ENCODE results near the gene ECM1.

Gene ECM1

DNA sequence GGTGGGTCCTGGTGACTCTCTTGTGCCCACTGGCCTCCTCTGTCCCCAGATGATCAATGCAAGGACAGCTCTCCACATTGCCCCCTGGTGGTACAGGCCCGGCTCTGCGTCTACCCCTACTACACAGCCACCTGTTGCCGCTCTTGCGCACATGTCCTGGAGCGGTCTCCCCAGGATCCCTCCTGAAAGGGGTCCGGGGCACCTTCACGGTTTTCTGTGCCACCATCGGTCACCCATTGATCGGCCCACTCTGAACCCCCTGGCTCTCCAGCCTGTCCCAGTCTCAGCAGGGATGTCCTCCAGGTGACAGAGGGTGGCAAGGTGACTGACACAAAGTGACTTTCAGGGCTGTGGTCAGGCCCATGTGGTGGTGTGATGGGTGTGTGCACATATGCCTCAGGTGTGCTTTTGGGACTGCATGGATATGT, 52.1 kb downstream of the ECM1 start:
- DNase-seq: peak; percentile 44

DNA sequence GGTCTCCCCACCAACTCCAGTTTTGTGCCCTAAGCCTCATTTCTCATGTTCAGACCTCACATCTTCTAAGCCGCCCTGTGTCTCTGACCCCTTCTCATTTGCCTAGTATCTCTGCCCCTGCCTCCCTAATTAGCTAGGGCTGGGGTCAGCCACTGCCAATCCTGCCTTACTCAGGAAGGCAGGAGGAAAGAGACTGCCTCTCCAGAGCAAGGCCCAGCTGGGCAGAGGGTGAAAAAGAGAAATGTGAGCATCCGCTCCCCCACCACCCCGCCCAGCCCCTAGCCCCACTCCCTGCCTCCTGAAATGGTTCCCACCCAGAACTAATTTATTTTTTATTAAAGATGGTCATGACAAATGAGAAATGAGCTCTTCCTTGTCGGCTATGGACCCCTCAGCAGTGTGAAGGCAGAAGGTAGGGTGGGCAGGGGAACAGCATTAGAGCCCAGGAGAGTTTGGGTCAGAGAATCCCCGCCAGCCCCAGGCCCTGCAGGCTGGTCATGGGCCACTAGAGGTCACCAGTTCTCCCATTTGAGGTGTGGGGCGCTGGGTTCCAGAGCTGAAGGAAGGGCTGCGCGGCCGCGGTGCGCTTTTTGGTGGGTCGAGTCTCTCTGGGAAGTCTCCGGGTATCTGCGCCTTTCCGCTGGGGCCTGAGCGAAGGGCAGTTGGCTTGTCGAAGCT, 52.8 kb downstream of the ECM1 start:
- peak; percentile 82 for DNase-seq

DNA sequence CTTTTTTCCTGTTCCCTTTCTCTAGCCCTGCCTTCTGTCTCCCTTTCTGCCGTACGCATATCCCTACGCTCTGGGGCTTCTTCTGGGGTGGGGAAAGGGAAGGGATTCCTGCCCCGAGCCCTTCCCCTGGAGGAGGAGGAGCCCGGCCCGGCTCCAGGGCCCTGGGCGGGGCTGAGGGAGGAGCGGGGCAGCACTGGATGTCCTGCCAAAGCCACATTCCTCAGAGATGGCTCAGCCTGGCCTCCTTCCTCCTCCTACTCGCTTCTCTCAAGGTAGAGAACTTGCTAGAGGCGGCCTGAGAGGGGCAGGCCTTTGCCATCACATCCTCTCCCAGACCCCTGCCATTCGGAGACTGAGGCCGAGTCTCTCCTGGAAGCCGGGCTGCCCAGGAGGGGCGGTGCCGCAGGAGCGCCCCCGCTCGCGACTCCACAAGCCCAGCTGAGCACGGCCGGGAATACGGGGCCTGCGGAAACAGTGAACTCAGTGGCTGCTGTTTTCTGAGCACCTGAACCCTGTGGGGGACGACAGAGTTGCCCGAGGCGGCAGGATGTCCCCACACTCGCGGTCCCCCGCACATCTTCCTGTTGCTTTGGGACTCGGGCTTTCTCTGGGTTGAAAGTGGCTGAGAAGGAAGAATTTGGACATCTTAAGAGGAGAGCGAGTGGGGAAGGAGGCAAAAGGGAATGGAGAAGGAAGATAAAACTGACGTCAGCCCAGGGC, 53.5 kb downstream of the ECM1 start:
- DNase-seq: no peak

DNA sequence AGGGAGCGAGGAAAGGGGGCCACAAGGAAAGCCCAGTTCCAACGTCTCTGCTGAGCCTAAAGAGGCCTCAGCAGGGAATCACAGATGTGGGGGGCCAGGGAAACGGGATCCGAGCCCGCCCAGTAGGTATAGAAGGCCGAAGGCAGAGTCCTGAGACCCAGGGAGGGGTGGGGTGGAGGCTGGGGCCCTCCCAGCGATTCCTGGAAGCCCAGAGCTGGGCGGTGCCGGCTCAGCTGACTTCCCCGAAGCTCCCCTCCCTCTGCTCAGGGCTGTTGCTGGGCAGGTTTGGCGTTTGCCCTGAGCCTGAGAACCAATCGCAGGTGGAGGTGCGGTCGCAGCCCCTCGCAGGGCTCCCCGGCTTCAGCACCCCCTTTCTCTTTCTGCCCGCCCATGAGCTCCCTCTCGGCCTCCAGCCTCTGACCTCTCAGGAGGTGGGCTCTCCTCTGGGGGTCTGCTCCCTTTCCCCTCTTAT, 54.1 kb downstream of the ECM1 start:
- peak; percentile 65 for DNase-seq

DNA sequence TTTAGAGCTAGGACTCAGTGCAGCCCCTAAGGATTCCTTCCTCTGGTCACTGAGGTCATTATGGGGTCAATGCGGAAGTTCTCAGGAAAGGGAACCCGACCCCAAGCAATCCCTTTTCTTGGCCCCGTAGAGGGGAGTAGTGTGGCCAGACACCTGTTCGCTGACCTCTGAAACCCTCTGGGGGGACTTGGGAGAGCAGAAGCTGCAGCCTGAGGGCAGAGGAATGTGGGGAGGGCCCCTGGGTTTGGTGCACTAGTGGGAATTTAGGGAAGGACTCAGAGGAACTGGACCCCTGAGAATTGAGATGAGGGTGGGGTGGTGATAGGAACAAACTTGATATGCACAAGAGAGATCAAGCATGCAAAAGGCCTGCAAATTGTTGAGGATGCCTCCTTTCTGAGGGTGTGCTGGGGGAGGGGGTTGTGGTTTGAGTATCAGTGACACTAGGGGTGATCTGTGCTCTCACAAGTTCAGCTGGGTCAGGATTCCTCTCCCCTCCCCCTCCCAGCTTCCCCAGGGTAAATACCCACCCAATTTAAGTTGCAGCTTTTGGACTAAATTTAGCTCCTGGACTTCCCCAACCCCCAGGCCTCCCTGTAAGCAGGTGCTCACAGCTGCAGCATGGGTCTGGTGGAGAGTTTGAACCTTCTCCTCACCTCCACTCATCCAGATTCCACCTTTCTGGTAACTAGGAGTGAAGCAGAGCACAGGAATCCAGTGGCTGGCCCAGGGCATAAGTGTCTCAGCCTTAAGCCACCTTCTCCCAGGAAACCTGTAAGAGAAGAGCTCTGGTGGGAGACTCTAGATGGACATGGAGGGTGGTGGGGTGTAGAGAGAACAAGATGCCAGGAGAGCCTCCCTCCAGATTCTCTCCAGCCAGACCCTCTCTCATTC, 54.8 kb downstream of the ECM1 start:
- no peak for DNase-seq

All from NCI-H1092 (cell line).